ENCODE results near the gene DIP2C.

The DIP2C gene

GRCh38 chr10:552679-553078 lies 136.8 kb downstream of the DIP2C start:
- no peak for DNase-seq (ENCODE audit: low spot score)

- no peak for DNase-seq (ENCODE audit: low spot score)
Observed at GRCh38 chr10:551373-552252, 137.9 kb downstream of the DIP2C start.

- DNase-seq (ENCODE audit: low spot score), result no peak
Observed at GRCh38 chr10:550665-551372, 138.6 kb downstream of the DIP2C start.

GRCh38 chr10:549391-549790 lies 140.1 kb downstream of the DIP2C start:
- no peak for DNase-seq (ENCODE audit: low spot score)

GRCh38 chr10:548238-548901 lies 141.1 kb downstream of the DIP2C start:
- no peak for DNase-seq (ENCODE audit: low spot score)

GRCh38 chr10:547591-548081 lies 141.8 kb downstream of the DIP2C start:
- no peak for DNase-seq (ENCODE audit: low spot score)

- DNase-seq (ENCODE audit: low spot score), result no peak
Observed at GRCh38 chr10:546971-547590, 142.4 kb downstream of the DIP2C start.

GRCh38 chr10:546451-546850 lies 143.0 kb downstream of the DIP2C start:
- DNase-seq (ENCODE audit: low spot score), result no peak

GRCh38 chr10:543862-544822 lies 145.3 kb downstream of the DIP2C start:
- no peak for DNase-seq (ENCODE audit: low spot score)

- DNase-seq (ENCODE audit: low spot score), result no peak
Observed at GRCh38 chr10:543131-543530, 146.3 kb downstream of the DIP2C start.

GRCh38 chr10:541750-542371 lies 147.6 kb downstream of the DIP2C start:
- no peak for DNase-seq (ENCODE audit: low spot score)

GRCh38 chr10:541041-541440 lies 148.4 kb downstream of the DIP2C start:
- no peak for DNase-seq (ENCODE audit: low spot score)

- no peak for DNase-seq (ENCODE audit: low spot score)
Observed at GRCh38 chr10:538895-539294, 150.6 kb downstream of the DIP2C start.

- no peak for DNase-seq (ENCODE audit: low spot score)
Observed at GRCh38 chr10:536935-537334, 152.5 kb downstream of the DIP2C start.

- no peak for DNase-seq (ENCODE audit: low spot score)
Observed at GRCh38 chr10:536371-536925, 153.0 kb downstream of the DIP2C start.

- DNase-seq (ENCODE audit: low spot score), result no peak
Observed at GRCh38 chr10:535952-536351, 153.5 kb downstream of the DIP2C start.

- no peak for DNase-seq (ENCODE audit: low spot score)
Observed at GRCh38 chr10:535051-535450, 154.4 kb downstream of the DIP2C start.

GRCh38 chr10:534047-534566 lies 155.4 kb downstream of the DIP2C start:
- DNase-seq (ENCODE audit: low spot score), result no peak

- DNase-seq (ENCODE audit: low spot score), result no peak
Observed at GRCh38 chr10:533611-534010, 155.9 kb downstream of the DIP2C start.

- DNase-seq (ENCODE audit: low spot score), result no peak
Observed at GRCh38 chr10:533186-533585, 156.3 kb downstream of the DIP2C start.
